ENCODE measurements around the gene UCN2. TPM values are rescaled to one million over a fixed set of nuclear protein-coding genes. Genes with fewer than 3 reads are reported as not detected.

The UCN2 gene
- total and polyA plus RNA-seq, 2 of the 4 experiments (the other 2 are of a cell fraction), result 0.54 to 2.7 TPM

- Histone ChIP-seq H2BK15ac (ENCODE audit: low read depth, low read length) (peak overlapping the region; percentile 10; the same call in 1 of the 3 replicates), H3K4ac (ENCODE audit: low read depth, low read length) (peak overlapping the region; percentile 89), H3K56ac (ENCODE audit: extremely low read depth, insufficient read depth, low read length) (no peak overlapping the region), H3K9me1 (ENCODE audit: insufficient read depth, low read length) (peaks cover 24% of the 10 kb centered on the region), H2AK9ac (replicated peaks; ENCODE audit: low read depth, low read length, poor library complexity) (peak overlapping the region; percentile 94), H3K4me2 (ENCODE audit: low read depth, low read length) (no peak overlapping the region), H3K36me3 (ENCODE audit: control insufficient read depth, insufficient read depth, low read length) (peaks cover 53% of the 10 kb centered on the region), H2BK5ac (ENCODE audit: low read depth, low read length, poor library complexity, severe bottlenecking) (peak overlapping the region; percentile 89), H4K5ac (ENCODE audit: low read depth, low read length) (no peak overlapping the region; the same call in 1 of the 2 replicates), H3K79me1 (ENCODE audit: low read depth in 1 of 2, low read length in 2 of 2) (peaks cover 0 to 36% of the 10 kb centered on the region in 2 experiments; a peak in 2 of 4 replicates), H2AFZ (replicated peaks; ENCODE audit: low read length, poor library complexity) (peak overlapping the region; percentile 61), H3K9ac (ENCODE audit: low read depth, low read length) (no peak overlapping the region), H2BK120ac (ENCODE audit: low read depth, low read length) (peak overlapping the region; percentile 77), H3K4me3 (ENCODE audit: insufficient read depth, low read depth, low read length) (no peak overlapping the region), H3K23ac (ENCODE audit: low read depth, low read length) (peak overlapping the region; percentile 58; the same call in 1 of the 2 replicates), H3K9me3 (ENCODE audit: control insufficient read depth, insufficient read depth, low read length) (no peaks in the 10 kb centered on the region), H4K91ac (ENCODE audit: insufficient read depth, low read depth, low read length) (peak overlapping the region; percentile 47), H3K18ac (ENCODE audit: low read depth, low read length) (no peak overlapping the region), H2BK20ac (ENCODE audit: low read depth, low read length) (peak overlapping the region; percentile 79; the same call in 1 of the 2 replicates), H4K20me1 (ENCODE audit: insufficient read depth, low read length) (no peaks in the 10 kb centered on the region; the same call in 1 of the 2 replicates), H3K4me1 (ENCODE audit: control insufficient read depth, insufficient read depth, low read length) (peaks cover 22% of the 10 kb centered on the region), H2AK5ac (ENCODE audit: low read depth, low read length) (peak overlapping the region; percentile 99), H4K8ac (ENCODE audit: low read depth in 2 of 2, low read length in 2 of 2) (peak overlapping the region in 1 of 2 experiments; percentile 17; a peak in 1 of 4 replicates), H3K27me3 (ENCODE audit: control insufficient read depth, insufficient read depth, low read length) (no peaks in the 10 kb centered on the region), H3K27ac (ENCODE audit: insufficient read depth, low read length) (peak overlapping the region; percentile 7), H3K14ac (replicated peaks; ENCODE audit: low read depth, low read length) (peak overlapping the region; percentile 74)
- ATAC-seq (ENCODE audit: low read depth), result no peak
- no peak for DNase-seq
- ChIA-PET CTCF (no interaction called here), POLR2A (ENCODE audit: unreplicated experiment) (no interaction called here)
- intact Hi-C loops (cut with micrococcal nuclease) (no loop called here), dilution Hi-C loops (cut with HindIII; ENCODE audit: low sequenced_read_pairs, unreplicated experiment) (no loop called here), in situ Hi-C loops (cut with MboI; ENCODE audit: low sequenced_read_pairs) (no loop called here)
- TF ChIP-seq CHD1 (IDR thresholded peaks at IDR 0.05; ENCODE audit: low read depth, low read length), result no peak
- no peak for TF ChIP-seq MAZ (IDR thresholded peaks at IDR 0.05; ENCODE audit: borderline replicate concordance, low read depth, low read length)
- no peak for TF ChIP-seq MAFK (IDR thresholded peaks at IDR 0.05; ENCODE audit: low read depth, low read length)
- TF ChIP-seq, protein P1, sequence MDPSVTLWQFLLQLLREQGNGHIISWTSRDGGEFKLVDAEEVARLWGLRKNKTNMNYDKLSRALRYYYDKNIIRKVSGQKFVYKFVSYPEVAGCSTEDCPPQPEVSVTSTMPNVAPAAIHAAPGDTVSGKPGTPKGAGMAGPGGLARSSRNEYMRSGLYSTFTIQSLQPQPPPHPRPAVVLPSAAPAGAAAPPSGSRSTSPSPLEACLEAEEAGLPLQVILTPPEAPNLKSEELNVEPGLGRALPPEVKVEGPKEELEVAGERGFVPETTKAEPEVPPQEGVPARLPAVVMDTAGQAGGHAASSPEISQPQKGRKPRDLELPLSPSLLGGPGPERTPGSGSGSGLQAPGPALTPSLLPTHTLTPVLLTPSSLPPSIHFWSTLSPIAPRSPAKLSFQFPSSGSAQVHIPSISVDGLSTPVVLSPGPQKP (IDR thresholded peaks at IDR 0.05; ENCODE audit: borderline replicate concordance, low read depth, low read length), result no peak
- TF ChIP-seq CTCF (conservative IDR thresholded peaks at IDR 0.05; ENCODE audit: low read depth, low read length), result no peak
- TF ChIP-seq SMC3 (IDR thresholded peaks at IDR 0.05; ENCODE audit: low read depth, low read length), result no peak
- no peak for TF ChIP-seq RFX5 (IDR thresholded peaks at IDR 0.05; ENCODE audit: low read depth, low read length)
- TF ChIP-seq, protein P2, sequence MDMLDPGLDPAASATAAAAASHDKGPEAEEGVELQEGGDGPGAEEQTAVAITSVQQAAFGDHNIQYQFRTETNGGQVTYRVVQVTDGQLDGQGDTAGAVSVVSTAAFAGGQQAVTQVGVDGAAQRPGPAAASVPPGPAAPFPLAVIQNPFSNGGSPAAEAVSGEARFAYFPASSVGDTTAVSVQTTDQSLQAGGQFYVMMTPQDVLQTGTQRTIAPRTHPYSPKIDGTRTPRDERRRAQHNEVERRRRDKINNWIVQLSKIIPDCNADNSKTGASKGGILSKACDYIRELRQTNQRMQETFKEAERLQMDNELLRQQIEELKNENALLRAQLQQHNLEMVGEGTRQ (IDR thresholded peaks at IDR 0.05; ENCODE audit: low read depth, low read length), result no peak
- no peak for TF ChIP-seq RCOR1 (IDR thresholded peaks at IDR 0.05; ENCODE audit: insufficient replicate concordance, low read length)
- no peak for TF ChIP-seq RAD21 (IDR thresholded peaks at IDR 0.05; ENCODE audit: low read length)
- TF ChIP-seq BHLHE40 (IDR thresholded peaks at IDR 0.05; ENCODE audit: low read depth, low read length), result no peak
- WGBS, 2 experiments (ENCODE audit: extremely low coverage in 2 of 2, insufficient read length in 1 of 2), result 91% methylated on average over 4 of the region's 9 CpGs; no CpG with 5 or more reads in 1 of the 2 experiments
- BruUV-seq (replicated peaks), result no TSS peak
Observed at GRCh38 chr3:48566401-48566760, 2.8 kb upstream of the UCN2 start.
